D721Med (cell line): ENCODE results near the gene WNT16.

Experiments
- DNase-seq: peaks from one replicate; pipeline ENCODE4 v3.0.0; 2011; ENCODE audit warnings: low spot score; ENCODE audit not compliant: insufficient read length
- FAIRE-seq: peaks from 2 replicates; lab custom pipeline; 2011; peaks lifted over from hg19 to GRCh38; lab: Jason Lieb, UNC
- CTCF ChIP-seq: IDR thresholded peaks from 2 replicates; pipeline ENCODE4 v1.5.1; 2012; ENCODE audit warnings: mild to moderate bottlenecking, control low read depth; ENCODE audit not compliant: insufficient read depth; ENCODE audit errors: missing control alignments

Gene WNT16

GRCh38 chr7:121379930-121380329 lies 51.1 kb downstream of the WNT16 start:
- no peak for FAIRE-seq
- no peak for TF ChIP-seq CTCF
- DNase-seq: no peak

- no peak for TF ChIP-seq CTCF
- DNase-seq: no peak
- FAIRE-seq: no peak
These were observed 53.7 kb downstream of the WNT16 start for GRCh38 chr7:121382473-121382872.

GRCh38 chr7:121383235-121383910 lies 54.6 kb downstream of the WNT16 start:
- FAIRE-seq (no peak), DNase-seq (no peak)
- TF ChIP-seq CTCF: no peak

- FAIRE-seq: no peak
- no peak for TF ChIP-seq CTCF
These were observed 55.5 kb downstream of the WNT16 start for GRCh38 chr7:121384265-121384664.

GRCh38 chr7:121385056-121385799 lies 56.4 kb downstream of the WNT16 start:
- DNase-seq (no peak), FAIRE-seq (no peak)
- no peak for TF ChIP-seq CTCF

More at GRCh38 chr7:121384265-121384664, 55.5 kb downstream of the WNT16 start:
- no peak for DNase-seq

GRCh38 chr7:121385800-121386179 lies 57.0 kb downstream of the WNT16 start:
- no peak for TF ChIP-seq CTCF
- FAIRE-seq (no peak), DNase-seq (no peak)

DNA sequence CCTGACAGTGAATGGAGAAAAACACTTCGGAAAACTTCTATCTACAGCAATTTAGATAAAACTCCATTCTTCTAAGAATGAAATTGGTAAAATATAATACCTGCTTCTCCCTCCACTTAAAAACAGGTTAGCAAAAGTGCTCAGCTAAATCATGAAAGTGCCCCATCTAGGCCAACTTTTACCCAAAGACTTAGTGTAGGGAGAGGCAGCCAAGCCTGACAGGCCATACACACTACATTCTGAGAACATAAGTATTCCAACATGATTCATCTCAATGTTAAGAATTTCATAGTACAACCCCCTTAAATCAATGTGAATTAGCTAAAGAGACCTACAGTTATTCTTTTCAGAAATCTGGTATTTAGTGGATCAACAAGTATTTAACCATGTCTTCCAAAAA lies 60.1 kb downstream of the WNT16 start:
- FAIRE-seq (no peak), DNase-seq (no peak)
- TF ChIP-seq CTCF: no peak
